Panc1 (cell line): ENCODE measurements around the gene MAGI2.

Experiments used
- POLR2AphosphoS5 ChIP-seq: IDR thresholded peaks from 2 replicates; pipeline ENCODE4 v1.6.1; 2012; ENCODE audit warnings: mild to moderate bottlenecking, low read depth, low read length, moderate library complexity
- REST ChIP-seq, 2 experiments: IDR thresholded peaks; 2 replicates each; pipeline ENCODE4 v1.6.1; 2011 to 2012; ENCODE audit warnings: low read depth in 2 of 2, control low read depth in 1 of 2, low read length in 1 of 2, mild to moderate bottlenecking in 1 of 2, moderate library complexity in 1 of 2; ENCODE audit not compliant: insufficient read depth in 1 of 2
- TCF7L2 ChIP-seq: IDR thresholded peaks from 2 replicates; pipeline ENCODE4 v1.6.1; 2011; ENCODE audit warnings: mild to moderate bottlenecking, low read depth, low read length, inconsistent platforms
- TF ChIP-seq, protein P1 (sequence below): fragments of 450-650 bp; IDR thresholded peaks from 2 replicates; pipeline ENCODE4 v1.5.1; 2017; ENCODE audit warnings: mild to moderate bottlenecking

DNA sequence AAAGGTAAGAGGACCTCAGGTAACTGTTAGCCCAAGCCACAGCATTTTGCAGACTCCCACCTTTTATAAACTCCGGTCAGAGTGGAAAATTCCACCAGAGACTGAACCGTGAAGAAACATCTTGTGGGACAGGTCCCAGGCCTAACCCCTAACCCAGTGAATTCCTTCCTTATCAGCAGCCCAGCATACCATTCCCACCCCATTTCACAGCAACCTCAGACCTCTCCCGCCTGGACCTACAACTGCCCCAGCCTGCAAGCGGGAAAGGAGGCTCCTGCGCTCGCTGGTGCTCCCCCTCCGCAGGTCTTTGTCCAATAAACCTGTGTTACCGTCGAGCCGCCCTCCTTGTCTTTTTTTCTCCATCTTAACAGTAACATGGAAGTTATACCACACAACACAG, 736.6 kb downstream of the MAGI2 start:
- TF ChIP-seq POLR2AphosphoS5 (no peak), TCF7L2 (no peak), REST (IDR thresholded peaks at IDR 0.05; ENCODE audit: insufficient read depth in 1 of 2, low read depth in 2 of 2, low read length in 1 of 2) (no peak)
- TF ChIP-seq, protein P1, sequence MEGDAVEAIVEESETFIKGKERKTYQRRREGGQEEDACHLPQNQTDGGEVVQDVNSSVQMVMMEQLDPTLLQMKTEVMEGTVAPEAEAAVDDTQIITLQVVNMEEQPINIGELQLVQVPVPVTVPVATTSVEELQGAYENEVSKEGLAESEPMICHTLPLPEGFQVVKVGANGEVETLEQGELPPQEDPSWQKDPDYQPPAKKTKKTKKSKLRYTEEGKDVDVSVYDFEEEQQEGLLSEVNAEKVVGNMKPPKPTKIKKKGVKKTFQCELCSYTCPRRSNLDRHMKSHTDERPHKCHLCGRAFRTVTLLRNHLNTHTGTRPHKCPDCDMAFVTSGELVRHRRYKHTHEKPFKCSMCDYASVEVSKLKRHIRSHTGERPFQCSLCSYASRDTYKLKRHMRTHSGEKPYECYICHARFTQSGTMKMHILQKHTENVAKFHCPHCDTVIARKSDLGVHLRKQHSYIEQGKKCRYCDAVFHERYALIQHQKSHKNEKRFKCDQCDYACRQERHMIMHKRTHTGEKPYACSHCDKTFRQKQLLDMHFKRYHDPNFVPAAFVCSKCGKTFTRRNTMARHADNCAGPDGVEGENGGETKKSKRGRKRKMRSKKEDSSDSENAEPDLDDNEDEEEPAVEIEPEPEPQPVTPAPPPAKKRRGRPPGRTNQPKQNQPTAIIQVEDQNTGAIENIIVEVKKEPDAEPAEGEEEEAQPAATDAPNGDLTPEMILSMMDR = no peak
